HTR-8/SVneo (cell line): Measurements from ENCODE around the gene GPR89A.
A peak's percentile ranks its signal among the peaks of the same experiment; 100 is the strongest.
"Not testable (repeated sequence)": the region's sequence is repeated elsewhere in the genome, so short reads cannot be mapped to it uniquely, and the experiment has no call there.

Experiments used
- DNase-seq: peaks from one replicate; pipeline ENCODE4 v3.0.0; 2011; ENCODE audit warnings: low spot score, mixed read lengths; ENCODE audit not compliant: insufficient read length
- FAIRE-seq: peaks from 2 replicates; lab custom pipeline; 2011; peaks lifted over from hg19 to GRCh38; lab: Jason Lieb, UNC

The GPR89A gene

DNA sequence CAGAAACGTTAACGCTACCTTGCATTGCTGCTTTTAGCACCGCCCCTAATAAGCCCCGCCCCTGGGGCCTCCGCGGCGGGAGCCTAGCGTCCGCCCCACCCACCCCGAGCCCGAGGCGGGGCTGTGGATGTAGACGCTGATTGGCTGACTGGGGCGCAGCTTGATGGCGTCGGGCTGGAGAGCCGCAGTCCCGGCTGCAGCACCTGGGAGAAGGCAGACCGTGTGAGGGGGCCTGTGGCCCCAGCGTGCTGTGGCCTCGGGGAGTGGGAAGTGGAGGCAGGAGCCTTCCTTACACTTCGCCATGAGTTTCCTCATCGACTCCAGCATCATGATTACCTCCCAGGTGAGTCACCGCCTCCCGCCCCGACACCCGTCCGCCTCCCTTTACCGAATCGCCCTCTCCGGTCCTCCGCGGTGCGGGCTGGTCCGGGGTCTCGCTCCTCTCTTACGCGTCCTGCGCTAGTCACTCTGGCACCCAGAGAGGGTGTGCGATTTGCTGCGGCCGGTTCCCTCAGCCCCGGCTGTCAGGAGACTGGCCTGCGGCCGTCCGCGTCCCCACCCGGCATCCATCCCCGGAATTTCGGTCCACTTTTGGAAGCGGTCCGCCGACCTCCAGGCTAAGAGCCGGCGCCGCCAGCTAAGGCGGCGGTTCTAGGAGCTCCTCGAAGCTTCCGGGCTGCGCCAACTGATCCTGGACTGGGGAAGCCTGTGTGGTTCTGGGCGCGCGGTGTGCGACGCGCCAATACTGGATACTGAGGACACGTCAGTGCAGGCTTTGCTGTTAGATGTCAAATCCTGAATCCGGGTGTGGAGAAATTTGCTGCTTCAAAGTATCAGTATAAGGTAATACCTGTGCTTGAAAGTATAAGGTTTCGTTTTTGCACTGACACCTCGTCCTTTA, at the start of gene GPR89A:
TSS of gene GPR89A (plus strand) at position 156 of the 901 bp plus-strand sequence. CDS start at position 302, 146 bp downstream.
- FAIRE-seq, result not testable (repeated sequence)
- DNase-seq, result peak; percentile 58

DNA sequence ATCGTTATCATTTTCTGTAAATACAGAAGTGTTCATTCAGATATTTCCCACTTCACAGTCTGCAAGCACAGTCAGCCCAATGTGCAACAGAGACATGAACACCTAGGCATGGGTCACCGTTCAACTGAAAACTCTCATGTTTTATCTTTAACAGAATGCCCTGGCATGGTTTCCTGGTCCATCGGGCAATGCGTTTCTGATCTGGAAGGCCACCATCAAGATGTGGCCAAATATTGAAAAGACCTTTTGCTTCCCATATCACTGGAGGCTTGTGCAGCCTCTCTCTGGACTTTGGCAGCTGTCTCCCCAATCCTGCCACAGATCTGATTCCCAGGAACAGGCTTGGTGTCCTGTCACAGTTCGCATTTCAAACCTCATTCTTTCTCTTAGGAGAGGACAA, 21.0 kb upstream of the GPR89A start:
- not testable (repeated sequence) for DNase-seq, FAIRE-seq

DNA sequence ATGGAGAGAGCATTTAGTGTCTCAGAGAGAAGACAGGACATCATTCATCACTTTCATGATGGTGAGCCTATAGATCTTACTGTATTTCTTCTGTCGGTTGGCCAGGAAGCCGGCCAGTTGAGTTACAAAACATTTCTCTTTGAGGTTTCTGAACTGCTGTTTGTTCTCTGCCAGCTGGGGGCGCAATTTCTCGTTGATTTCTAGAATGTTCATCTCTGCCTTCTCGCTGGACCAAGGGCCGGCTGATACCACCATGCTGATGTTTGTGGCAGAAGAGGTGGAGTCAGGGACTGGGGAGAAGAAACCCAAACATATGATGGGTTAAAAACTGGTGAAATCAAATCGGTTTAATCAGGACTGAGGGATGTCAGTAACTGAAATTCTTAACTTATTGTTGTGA, 17.0 kb upstream of the GPR89A start:
- FAIRE-seq, result not testable (repeated sequence)

DNA sequence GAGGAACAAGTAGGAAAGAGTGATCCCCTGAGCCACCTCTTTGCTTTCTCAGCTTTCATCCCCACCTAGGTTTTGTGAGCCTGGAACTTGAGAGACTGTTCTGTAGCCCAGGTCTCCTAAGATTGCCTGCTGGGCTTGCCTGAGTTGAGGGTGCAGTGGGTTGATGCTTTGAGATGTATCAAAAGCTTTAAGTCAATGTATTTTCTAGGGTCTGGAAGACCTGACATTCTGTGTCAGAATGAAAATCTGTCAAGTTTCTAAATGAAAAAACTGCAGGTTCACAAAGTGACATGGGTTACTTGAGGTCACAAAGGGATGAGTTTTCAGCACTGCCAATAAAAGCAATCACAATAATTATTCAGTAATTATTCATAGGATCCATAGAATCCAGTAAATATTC, 15.4 kb upstream of the GPR89A start:
- not testable (repeated sequence) for DNase-seq, FAIRE-seq

More for the DNA sequence above, 17.0 kb upstream of the GPR89A start:
- DNase-seq, result not testable (repeated sequence)

DNA sequence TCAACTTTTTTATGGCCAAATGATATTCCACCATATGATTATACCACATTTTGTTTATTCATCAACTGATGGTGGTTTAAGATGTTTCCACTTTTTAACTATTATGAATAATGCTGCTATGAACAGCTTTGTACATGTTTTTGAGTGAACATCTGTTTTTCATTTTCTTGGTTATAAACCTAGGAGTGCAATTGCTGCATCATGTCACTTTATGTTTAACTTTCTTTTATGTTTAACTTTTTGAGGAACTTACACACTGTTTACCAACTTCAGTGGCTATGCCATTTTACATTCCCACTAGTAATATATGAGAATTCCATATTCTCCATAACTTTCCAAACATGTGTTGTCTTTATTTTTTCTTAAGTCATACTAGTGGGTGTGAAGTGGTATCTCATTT, 12.4 kb upstream of the GPR89A start:
- FAIRE-seq, DNase-seq: not testable (repeated sequence)

DNA sequence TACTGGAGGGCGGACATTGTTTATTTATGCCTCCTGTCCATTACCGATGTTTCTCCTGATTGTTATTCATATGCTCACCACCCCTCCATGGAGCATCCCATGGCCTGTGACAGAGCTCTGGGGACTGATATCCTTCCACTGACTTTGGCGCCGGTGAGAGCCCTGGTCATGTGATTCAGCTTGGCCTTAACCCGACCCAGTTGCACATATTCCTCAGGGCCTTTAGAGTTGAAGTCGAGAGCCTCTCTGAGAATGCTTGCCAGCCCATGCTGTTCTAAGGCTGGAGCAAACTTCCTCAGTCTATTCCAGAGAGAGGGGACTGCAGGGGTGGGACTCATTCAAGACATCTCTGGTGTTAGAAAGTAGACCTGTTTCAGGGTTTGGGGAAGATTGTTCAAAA, 11.6 kb upstream of the GPR89A start:
- not testable (repeated sequence) for DNase-seq, FAIRE-seq

DNA sequence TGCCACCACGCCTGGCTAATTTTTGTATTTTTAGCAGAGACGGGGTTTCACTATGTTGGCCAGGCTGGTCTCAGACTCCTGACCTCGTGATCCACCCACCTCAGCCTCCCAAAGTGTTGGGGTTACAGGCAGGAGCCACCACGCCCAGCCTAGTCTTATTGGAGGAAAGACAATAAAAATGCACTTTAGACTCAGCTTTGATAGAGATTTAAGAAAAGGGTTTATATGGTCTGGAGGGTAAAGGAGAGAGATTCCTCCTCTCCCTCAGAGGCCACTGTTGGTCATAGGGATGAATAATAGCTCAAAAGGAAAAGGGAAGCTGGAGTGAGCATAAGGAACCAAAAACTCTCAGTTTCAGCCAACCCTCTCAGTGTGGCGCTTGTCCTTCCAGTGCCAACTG, 8.4 kb upstream of the GPR89A start:
- not testable (repeated sequence) for FAIRE-seq

DNA sequence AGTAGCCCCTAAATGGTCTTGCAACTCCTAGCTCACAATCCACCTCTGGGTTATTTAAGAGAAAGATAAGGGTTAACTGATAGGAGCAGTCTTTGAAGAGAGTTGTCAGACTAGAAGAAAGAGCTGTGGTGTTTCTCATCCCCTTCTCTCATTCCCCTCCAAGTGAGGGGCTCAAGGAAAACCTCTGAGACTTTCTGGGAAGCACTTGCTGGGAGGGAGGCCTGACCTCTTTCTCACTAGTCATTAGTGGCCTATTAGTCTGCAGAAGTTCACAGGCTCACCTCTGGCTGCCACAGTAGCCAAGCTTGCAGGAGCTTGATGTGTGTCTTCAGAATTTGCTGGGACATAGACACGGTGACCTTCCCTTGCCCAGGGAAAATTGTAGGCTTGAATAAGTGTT, 6.2 kb upstream of the GPR89A start:
- no peak for DNase-seq
- FAIRE-seq, result no peak

More for the DNA sequence above, 8.4 kb upstream of the GPR89A start:
- DNase-seq, result not testable (repeated sequence)

DNA sequence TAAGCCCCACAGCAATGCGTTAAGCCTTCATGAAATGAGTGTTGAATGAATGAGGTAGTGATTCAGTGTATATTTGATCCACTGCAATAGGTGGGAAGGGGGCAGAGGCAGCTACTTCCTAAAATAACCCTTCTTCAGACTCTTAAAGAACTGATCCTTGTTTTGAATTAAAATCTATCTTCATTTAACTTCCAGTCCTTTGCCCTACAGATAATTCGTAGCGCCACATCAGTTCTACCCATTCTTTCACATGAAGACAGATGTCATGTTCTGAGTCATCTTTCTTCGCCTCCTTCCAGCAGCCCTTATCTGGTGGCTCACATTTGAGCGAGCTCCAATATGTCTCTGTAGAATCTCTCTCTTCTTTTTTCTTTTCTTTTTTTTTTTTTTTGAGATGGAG, 948 bp upstream of the GPR89A start:
- DNase-seq, FAIRE-seq: not testable (repeated sequence)

DNA sequence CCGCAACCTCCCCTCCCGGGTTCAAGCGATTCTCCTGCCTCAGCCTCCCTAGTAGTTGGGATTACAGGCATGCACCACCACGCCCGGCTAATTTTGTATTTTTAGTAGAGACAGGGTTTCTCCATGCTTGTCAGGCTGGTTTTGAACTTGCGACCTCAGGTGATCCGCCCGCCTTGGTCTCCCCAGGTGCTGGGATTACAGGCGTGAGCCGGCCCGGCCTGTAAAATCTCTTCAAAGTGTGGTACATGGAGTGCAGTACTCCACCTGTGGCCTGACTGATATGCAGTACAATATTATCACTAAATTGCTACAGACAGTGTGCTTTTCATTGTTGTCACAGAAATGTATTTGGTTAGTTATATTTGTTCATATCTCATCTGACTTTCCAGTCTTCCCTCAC, 499 bp upstream of the GPR89A start:
- FAIRE-seq, DNase-seq: not testable (repeated sequence)

DNA sequence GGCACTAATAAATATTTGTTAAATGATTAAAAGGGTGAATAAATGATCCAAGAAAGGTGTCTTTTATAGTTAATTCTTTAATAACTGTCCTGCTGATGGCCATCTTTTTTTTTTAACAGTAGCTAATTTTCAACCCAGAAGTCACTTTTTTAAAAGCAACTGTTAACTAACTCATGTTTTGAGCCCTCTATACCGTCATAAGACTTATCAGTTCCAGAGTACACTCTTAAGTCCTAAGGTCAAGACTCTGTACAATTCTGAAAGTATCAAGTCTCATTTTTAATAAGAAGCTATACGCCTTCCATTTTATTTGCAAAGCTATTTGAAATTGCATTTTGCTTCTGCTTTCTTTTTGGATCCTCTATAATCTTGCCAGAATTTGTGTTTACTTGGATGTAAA, 3.0 kb downstream of the GPR89A start:
- not testable (repeated sequence) for DNase-seq

DNA sequence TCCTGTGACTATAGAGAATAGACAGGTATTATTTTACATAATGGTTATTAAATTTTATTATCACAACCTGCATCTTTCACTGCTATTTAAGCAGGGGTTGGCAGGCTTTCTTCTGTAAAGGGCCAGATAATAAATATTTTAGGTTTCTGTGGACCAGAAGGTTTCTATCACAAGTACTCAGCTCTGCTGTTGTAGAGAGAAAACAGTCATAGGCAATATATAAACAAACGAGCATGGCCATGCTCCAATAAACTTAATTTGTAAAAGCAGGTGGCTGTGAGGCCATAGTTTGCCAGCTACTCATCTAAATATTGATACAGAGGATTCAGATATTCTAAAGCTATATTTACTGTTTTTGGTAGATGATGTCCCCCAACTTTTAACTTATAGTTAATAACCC, 12.3 kb downstream of the GPR89A start:
- not testable (repeated sequence) for DNase-seq, FAIRE-seq

More for the DNA sequence above, 3.0 kb downstream of the GPR89A start:
- not testable (repeated sequence) for FAIRE-seq

DNA sequence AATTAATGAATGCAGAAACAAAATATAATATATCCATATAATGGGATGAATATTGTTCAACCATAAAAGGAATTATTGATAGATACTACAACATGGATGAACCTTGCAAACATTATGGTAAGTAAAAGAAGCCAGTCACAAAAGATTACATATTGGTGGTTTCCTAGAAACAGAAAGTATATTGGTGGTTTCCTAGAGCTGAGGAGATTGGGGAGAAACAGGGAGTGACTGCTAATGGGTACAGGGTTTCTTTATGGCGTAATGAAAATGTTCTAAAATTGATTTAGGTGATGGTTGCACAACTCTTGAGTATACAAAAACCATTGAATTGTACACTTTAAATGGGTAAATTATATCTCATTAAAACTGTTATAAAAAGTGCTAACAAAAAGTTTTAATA, 14.4 kb downstream of the GPR89A start:
- DNase-seq, FAIRE-seq: not testable (repeated sequence)

DNA sequence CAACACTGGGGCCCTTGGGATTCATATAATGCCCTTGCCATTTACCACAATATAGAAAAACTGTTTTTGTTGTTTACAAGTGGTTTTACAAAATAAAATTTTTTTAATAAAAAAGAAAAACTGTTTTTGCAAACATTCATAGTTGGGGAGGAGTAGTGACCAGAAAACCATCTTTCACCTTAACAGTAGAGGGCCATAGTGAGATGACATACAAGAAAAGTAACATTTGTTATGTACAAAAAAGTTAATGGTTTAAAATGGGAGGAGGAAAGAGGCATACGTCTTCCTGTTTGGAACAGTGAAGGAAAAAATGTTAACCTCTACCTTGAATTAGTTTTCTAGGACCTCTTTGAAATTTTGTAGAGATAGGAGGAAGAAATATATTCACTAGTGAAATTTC, 28.4 kb downstream of the GPR89A start:
- DNase-seq, FAIRE-seq: not testable (repeated sequence)

DNA sequence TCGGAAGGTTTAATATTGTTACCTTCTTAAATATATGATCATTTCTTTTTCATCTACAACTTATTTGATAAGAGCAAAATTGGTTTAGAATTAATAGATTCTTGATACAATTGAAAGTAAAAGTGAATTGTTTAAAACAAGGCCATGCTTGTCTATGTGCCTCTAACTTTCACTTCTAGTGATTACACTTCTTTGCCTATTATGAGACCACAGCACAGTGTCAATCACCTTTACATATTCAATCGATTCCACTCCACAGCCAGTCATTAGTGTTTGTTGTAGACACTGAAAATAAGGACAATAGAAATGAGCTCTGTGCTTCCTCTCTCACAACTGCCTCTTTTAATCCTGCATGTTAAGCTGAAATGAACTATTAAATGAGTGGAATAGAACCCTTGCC, 34.1 kb downstream of the GPR89A start:
- FAIRE-seq, DNase-seq: not testable (repeated sequence)

DNA sequence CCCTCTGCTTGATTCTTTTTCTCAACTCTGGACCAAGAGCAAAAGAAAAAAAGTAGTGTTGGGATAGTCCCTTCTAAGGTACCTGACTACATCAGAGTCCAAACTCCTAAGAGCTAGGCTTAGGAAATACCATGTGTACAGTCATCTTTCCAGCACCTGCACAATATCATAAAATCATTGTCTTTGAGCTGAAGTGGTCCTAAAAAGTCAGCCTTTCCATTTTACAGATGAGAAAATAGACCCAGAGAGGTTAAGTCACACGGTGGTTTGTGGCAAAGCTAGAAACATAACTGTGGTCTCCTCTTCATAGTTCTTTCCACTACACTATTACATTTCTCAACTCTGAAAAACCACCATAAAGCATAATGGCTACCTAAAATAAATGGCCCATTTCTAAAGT, 36.2 kb downstream of the GPR89A start:
- not testable (repeated sequence) for DNase-seq, FAIRE-seq

DNA sequence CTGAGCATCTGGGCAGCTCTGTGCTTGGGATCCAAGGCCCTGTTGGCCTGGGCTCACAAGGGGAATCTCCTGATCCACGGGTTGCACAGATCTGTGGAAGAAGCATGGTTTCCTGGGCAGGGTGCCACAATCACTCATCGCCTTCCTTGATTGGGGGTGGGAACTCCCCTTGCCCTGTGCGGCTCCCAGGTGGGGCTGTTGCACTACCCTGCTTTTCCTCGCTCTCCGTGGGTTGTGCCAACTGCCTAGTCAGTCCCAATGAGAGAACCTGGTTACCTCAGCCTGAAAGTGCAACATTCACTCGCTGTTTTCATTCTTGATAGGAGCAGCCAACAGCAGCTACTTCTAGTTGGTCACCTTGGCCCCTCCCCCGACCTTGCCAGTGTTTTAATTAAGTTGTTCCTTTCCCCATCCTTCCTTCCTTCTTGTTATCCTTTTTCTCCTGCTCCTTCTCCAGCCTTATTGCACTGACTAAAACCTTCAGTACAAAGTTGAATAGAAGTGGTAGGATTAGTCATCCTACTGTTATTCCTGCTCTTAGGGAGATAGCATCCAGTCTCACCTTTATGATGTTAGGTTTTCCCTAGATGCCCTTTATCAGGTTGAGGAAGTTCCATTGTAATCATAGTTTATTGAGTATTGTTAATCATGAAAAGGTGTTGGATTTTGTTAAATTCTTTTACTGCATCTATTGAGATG, 48.6 kb downstream of the GPR89A start:
- FAIRE-seq, DNase-seq: not testable (repeated sequence)

DNA sequence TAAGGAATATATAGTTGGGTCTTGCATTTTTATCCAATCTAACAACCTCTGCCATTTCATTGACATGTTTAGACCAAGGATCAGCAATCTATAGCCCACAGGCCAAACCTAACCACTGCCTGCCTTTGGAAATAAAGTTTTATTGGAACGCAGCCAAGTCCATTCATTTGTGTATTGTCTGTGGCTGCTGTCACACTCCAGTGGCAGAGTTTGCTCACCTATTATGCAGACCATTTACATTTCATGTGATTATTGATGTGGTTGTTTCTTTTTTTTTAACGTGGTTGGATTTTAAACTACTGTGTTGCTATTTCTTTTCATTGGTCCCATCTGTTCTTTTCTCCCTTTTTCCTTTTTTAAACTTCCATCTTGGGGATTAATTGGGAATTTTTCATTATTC, 54.7 kb downstream of the GPR89A start:
- FAIRE-seq, DNase-seq: not testable (repeated sequence)

DNA sequence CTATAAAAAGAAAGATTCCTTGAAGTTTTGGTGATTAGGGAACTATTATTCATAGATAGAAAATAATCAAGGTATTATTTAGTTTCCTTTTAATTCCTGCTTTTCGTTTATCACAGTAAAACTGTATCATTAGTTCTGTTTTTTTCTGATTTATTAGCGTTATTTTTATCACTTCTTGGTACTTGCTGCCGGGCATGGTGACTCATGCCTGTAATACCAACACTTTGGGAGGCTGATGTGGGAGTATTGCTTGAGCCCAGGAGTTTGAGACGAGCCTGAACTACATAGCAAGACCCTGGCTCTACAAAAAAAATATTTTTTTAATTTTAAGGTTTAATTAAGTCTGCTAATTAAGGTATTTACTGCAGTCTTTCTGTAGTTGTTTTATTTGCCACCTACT, 57.2 kb downstream of the GPR89A start:
- DNase-seq, FAIRE-seq: not testable (repeated sequence)

DNA sequence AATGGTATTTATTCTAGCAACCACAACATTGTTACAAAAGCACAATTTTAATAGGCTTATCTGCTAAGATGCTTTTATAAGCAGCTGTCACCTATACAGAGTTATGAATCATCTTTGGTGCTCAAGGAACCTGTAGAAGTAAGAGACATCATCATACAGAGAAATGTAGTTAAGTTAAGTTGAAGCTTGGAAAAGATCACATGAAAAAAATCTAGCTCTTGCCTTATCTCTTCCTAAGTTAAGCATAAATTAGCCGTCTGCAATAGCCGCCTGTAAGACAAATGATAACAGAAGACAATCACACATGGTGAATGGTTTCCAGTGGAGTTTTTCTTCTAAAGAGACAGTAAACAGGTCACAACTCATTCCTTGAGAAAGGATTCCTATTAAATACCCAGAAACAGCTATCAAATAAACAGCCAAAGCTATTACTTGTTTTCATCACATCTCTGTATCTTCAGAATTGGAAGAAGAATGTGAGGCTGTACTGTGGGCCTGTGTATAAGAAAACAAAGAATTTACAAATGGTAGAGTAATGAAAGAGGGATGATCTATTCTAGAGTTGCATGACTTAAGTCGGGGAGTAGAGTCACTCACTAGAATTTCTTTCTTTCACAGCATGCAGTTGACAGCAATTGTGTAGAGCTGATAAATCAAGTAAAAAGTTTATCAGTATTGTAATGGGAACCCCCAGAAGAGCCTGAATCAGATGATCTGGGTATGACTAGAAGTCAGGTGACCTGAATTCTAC, 63.4 kb downstream of the GPR89A start:
- not testable (repeated sequence) for DNase-seq, FAIRE-seq
